B cell (primary cell): ENCODE data around the gene CAMK2B. TPM values are rescaled to one million over a fixed set of nuclear protein-coding genes. Genes with fewer than 3 reads are reported as not detected.

Source experiments
- ATAC-seq: fragments of 200-7000 bp; cut with Tn5 transposase; one replicate; pipeline ENCODE4 v1.10.0; 2021; ENCODE audit warnings: low read depth, mild to moderate bottlenecking, moderate number of reproducible peaks, moderate library complexity
- CTCF ChIA-PET: fragments of 350-600 bp; sonication (Branson Sonifier 250); formaldehyde crosslinking; loops from one replicate; lab custom pipeline; 2021; ENCODE audit warnings: antibody characterized with exemption, inconsistent platforms; lab: Charles Lee
- POLR2A ChIA-PET: fragments of 350-600 bp; sonication (Branson Sonifier 250); formaldehyde crosslinking; loops from one replicate; lab custom pipeline; 2021; ENCODE audit warnings: antibody characterized with exemption; lab: Charles Lee
- DNase-seq: peaks from one replicate; pipeline ENCODE4 v3.0.0; 2013
- H2AFZ ChIP-seq: 2 replicates; pipeline ENCODE4 v1.6.1; 2012; ENCODE audit warnings: mild to moderate bottlenecking, low read depth, low read length; ENCODE audit not compliant: insufficient read depth, poor library complexity, severe bottlenecking
- H3K27ac ChIP-seq, 2 donors: 1 replicate in 1 of 2; 2 replicates in 1 of 2; pipeline ENCODE4 v1.5.1; 2012 to 2013; ENCODE audit warnings: low read length in 2 of 2, mild to moderate bottlenecking in 2 of 2, moderate library complexity in 1 of 2
- H3K27me3 ChIP-seq, 4 experiments: fragments of 200-600 bp in 1 of 4; sonication (generic) in 1 of 4; replicated peaks in 1 of 4; 1 replicate in 2 of 4; 2 replicates in 2 of 4; pipeline versions ENCODE4 v1.6.1 to v1.7.0; 2013 to 2016; ENCODE audit warnings: low read length in 3 of 4, mild to moderate bottlenecking in 2 of 4, mixed read lengths in 1 of 4, moderate library complexity in 1 of 4; ENCODE audit not compliant: insufficient read depth in 4 of 4, control insufficient read depth in 3 of 4; ENCODE audit errors: control extremely low read depth in 1 of 4
- H3K36me3 ChIP-seq, 2 experiments: replicated peaks in 1 of 2; 1 replicate in 1 of 2; 2 replicates in 1 of 2; pipeline versions ENCODE4 v1.6.1 to v1.7.1; 2013; ENCODE audit warnings: low read length in 1 of 2; ENCODE audit not compliant: insufficient read depth in 2 of 2, control insufficient read depth in 1 of 2; ENCODE audit errors: control extremely low read depth in 1 of 2, extremely low read depth in 1 of 2
- H3K4me1 ChIP-seq, 2 donors: fragments of 200-600 bp in 1 of 2; sonication (generic) in 1 of 2; 1 replicate in 1 of 2; 2 replicates in 1 of 2; pipeline versions ENCODE4 v1.5.1 to v1.6.1; 2013 to 2017; ENCODE audit warnings: low read length in 2 of 2; ENCODE audit not compliant: control insufficient read depth in 2 of 2, insufficient read depth in 2 of 2
- H3K4me2 ChIP-seq: replicated peaks from 2 replicates; pipeline ENCODE3; 2012; ENCODE audit warnings: mild to moderate bottlenecking, low read depth, low read length; ENCODE audit not compliant: poor library complexity, severe bottlenecking
- H3K4me3 ChIP-seq, 5 experiments: fragments of 200-600 bp in 1 of 5; sonication (generic) in 1 of 5; 1 replicate in 3 of 5; 2 replicates in 2 of 5; pipeline versions ENCODE4 v1.5.1 to v1.7.0; 2011 to 2016; ENCODE audit warnings: low read length in 4 of 5, mild to moderate bottlenecking in 4 of 5, low read depth in 2 of 5, control low read depth in 1 of 5, moderate library complexity in 1 of 5; ENCODE audit not compliant: insufficient read depth in 1 of 5; ENCODE audit errors: control extremely low read depth in 1 of 5, extremely low read depth in 1 of 5
- H3K79me2 ChIP-seq: fragments of 200-600 bp; sonication (generic); one replicate; pipeline ENCODE4 v1.6.0; 2016; ENCODE audit warnings: low read length; ENCODE audit not compliant: control insufficient read depth, insufficient read depth
- H3K9ac ChIP-seq: fragments of 200-600 bp; sonication (generic); 2 replicates; pipeline ENCODE4 v1.6.1; 2017; ENCODE audit warnings: mild to moderate bottlenecking, low read length, moderate library complexity
- H3K9me3 ChIP-seq, 3 donors: one replicate each; pipeline versions ENCODE4 v1.6.1 to v1.7.1; 2013; ENCODE audit warnings: low read length in 2 of 3; ENCODE audit not compliant: control insufficient read depth in 2 of 3, insufficient read depth in 1 of 3; ENCODE audit errors: control extremely low read depth in 1 of 3
- H4K20me1 ChIP-seq: 2 replicates; pipeline ENCODE4 v1.6.0; 2012; ENCODE audit warnings: mild to moderate bottlenecking, low read length; ENCODE audit not compliant: insufficient read depth, control insufficient read depth, poor library complexity, severe bottlenecking
- H3K27ac Mint-ChIP-seq: one replicate; pipeline ENCODE4 v1.8.0; 2021; ENCODE audit warnings: mixed read lengths
- H3K27me3 Mint-ChIP-seq: one replicate; pipeline ENCODE4 v1.8.0; 2021; ENCODE audit warnings: mixed read lengths
- H3K4me1 Mint-ChIP-seq: one replicate; pipeline ENCODE4 v1.8.0; 2021; ENCODE audit warnings: mixed read lengths
- H3K4me3 Mint-ChIP-seq: one replicate; pipeline ENCODE4 v1.8.0; 2021; ENCODE audit warnings: mixed read lengths
- H3K9me3 Mint-ChIP-seq: one replicate; pipeline ENCODE4 v1.8.0; 2022; ENCODE audit warnings: mixed read lengths; ENCODE audit not compliant: insufficient read depth
- EZH2 ChIP-seq: IDR thresholded peaks from 2 replicates; pipeline ENCODE4 v1.6.1; 2012; ENCODE audit warnings: borderline replicate concordance, low read depth, mild to moderate bottlenecking, moderate library complexity, low read length; ENCODE audit not compliant: insufficient read depth, poor library complexity, severe bottlenecking
- WGBS: methylation state at CpG from one replicate; pipeline ENCODE4 v1.1.5; 2013; ENCODE audit warnings: missing lambda C conversion rate; ENCODE audit not compliant: insufficient coverage; 5-methylcytosine and 5-hydroxymethylcytosine counted together
- intact Hi-C: fragments of 100-400 bp; cut with micrococcal nuclease; formaldehyde crosslinking; loops from one replicate; pipeline ENCODE4 v1.10.0; 2022
- polyA plus RNA-seq: library from polyadenylated mRNA; depleted of rRNA; stranded (reverse); fragments of >200 nt; gene quantifications from 2 replicates; pipeline ENCODE4 v1.2.3, GENCODE V29; 2012
- total RNA-seq, 2 donors: library from RNA; stranded (reverse); fragments of 120-200 nt in 1 of 2; gene quantifications; 1 replicate in 1 of 2; 2 replicates in 1 of 2; pipeline versions ENCODE4 v1.2.3 to v1.2.4, GENCODE V29; 2013 to 2022
- TF ChIP-seq, protein P1 (sequence below): fragments of 200-600 bp; IDR thresholded peaks from one replicate; pipeline ENCODE4 v1.8.0; 2022; ENCODE audit warnings: antibody characterized with exemption, mild to moderate bottlenecking

CAMK2B gene
- total and polyA plus RNA-seq, 2 donors (not counting 1 experiment from before 2014, with no cell fraction given): 0.42 TPM; not detected in 1

DNA sequence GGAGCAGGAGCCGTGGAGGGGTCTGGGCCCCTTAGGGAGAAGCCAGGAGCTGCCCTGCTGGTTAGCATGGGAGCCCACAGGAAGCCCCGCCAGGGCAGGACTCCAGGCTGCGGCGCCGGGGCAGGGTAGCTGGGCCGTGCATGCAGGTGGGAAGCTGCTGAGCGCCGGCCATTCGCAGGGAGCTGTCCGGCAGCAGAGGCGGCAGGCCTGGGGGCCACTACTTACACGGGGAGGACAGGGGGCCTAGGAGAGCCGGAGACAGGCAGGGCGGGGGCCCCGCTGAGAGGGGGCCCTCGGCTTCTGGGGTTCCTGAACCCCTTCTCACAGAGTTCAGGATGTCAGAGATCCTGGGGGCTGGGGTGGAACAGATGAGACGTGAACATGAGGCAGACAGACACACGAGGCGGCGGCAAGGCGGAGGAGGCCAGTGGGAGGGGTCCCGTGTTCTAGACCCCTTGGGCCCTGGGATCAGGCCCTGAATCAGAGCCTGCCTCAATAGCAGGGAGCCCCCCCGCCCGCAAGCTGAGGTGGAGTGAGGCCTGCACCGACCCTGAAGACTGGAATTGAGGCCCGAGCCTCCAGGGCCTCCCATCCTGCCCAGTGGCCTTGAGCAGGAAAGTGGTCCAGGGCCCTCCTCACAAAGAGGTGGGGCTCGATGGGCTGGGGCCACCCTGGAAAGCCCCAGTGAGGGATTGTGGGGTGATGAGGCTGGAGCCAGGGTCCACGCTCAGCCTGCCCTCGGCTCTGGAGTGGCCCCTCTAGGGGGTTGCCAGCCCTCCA lies 96.6 kb downstream of the CAMK2B start:
- POLR2A ChIA-PET: no interaction called here
- H3K9me3 Mint-ChIP-seq: no peaks in the 10 kb centered on the region

DNA sequence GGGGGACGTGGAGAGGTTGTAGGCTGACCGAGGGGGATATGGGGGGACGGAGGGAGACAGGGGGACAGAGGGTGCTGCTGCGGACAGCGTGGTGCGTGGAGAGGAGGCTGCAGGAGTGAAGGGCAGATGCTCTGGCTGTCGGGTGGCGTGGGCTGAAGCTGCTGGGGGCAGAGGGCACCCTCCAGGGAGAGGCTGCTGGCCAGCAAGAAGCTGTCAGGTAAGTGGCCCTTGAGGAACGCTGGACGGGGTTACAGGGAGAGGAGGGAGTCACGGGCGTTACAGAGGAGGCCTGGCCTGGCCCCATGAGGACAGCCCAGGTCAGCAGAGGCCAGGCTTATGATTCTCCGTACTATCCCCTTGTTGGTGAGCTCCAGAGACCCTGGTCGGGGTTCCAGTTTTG lies 97.5 kb downstream of the CAMK2B start:
- no peak overlapping the region for H3K4me3 ChIP-seq
- ChIA-PET POLR2A (no interaction called here), CTCF (no interaction called here)
- no peaks in the 10 kb centered on the region for H3K36me3 ChIP-seq
- H3K27ac ChIP-seq: no peak overlapping the region
- no peaks in the 10 kb centered on the region for H3K9me3 Mint-ChIP-seq
- H2AFZ ChIP-seq: no peak overlapping the region
- 84% methylated on average over 14 of the region's 14 CpGs for WGBS
- peaks cover 0 to 6% (median 0%) of the 10 kb centered on the region in 4 experiments for H3K27me3 ChIP-seq
- no peaks in the 10 kb centered on the region for H3K4me1 Mint-ChIP-seq
- H3K27ac Mint-ChIP-seq: no peak overlapping the region
- DNase-seq (no peak), ATAC-seq (no peak)
- no peak for TF ChIP-seq EZH2
- TF ChIP-seq, protein P1, sequence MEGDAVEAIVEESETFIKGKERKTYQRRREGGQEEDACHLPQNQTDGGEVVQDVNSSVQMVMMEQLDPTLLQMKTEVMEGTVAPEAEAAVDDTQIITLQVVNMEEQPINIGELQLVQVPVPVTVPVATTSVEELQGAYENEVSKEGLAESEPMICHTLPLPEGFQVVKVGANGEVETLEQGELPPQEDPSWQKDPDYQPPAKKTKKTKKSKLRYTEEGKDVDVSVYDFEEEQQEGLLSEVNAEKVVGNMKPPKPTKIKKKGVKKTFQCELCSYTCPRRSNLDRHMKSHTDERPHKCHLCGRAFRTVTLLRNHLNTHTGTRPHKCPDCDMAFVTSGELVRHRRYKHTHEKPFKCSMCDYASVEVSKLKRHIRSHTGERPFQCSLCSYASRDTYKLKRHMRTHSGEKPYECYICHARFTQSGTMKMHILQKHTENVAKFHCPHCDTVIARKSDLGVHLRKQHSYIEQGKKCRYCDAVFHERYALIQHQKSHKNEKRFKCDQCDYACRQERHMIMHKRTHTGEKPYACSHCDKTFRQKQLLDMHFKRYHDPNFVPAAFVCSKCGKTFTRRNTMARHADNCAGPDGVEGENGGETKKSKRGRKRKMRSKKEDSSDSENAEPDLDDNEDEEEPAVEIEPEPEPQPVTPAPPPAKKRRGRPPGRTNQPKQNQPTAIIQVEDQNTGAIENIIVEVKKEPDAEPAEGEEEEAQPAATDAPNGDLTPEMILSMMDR: no peak
- no peaks in the 10 kb centered on the region for H3K4me1 ChIP-seq
- no peaks in the 10 kb centered on the region for H4K20me1 ChIP-seq
- H3K4me2 ChIP-seq: no peak overlapping the region
- H3K9me3 ChIP-seq: no peaks in the 10 kb centered on the region
- no peaks in the 10 kb centered on the region for H3K79me2 ChIP-seq
- H3K4me3 Mint-ChIP-seq: no peak overlapping the region
- peaks cover 12% of the 10 kb centered on the region for H3K27me3 Mint-ChIP-seq
- intact Hi-C loops: no loop called here
- no peak overlapping the region for H3K9ac ChIP-seq

More for the DNA sequence above, 96.6 kb downstream of the CAMK2B start:
- DNase-seq (no peak), ATAC-seq (no peak)
- Histone ChIP-seq H2AFZ (no peak overlapping the region), H3K9me3 (no peaks in the 10 kb centered on the region), H3K27ac (no peak overlapping the region), H3K27me3 (peaks cover 0 to 6% (median 0%) of the 10 kb centered on the region in 4 experiments), H3K79me2 (no peaks in the 10 kb centered on the region), H3K36me3 (no peaks in the 10 kb centered on the region), H4K20me1 (no peaks in the 10 kb centered on the region), H3K4me1 (no peaks in the 10 kb centered on the region), H3K4me2 (no peak overlapping the region), H3K9ac (no peak overlapping the region), H3K4me3 (no peak overlapping the region)
- Mint-ChIP-seq H3K27me3 (peaks cover 11% of the 10 kb centered on the region), H3K27ac (no peak overlapping the region), H3K4me3 (no peak overlapping the region), H3K4me1 (no peaks in the 10 kb centered on the region)
- WGBS: 91% methylated on average over 25 of the region's 29 CpGs
- CTCF ChIA-PET: no interaction called here
- no peak for TF ChIP-seq EZH2
- TF ChIP-seq, protein P1: no peak
- intact Hi-C loops: no loop called here
